ENCODE results near the gene SLC25A52. TPM values are rescaled to one million over a fixed set of nuclear protein-coding genes. Genes with fewer than 3 reads are reported as not detected.

Gene SLC25A52
- total RNA-seq, 1 donor: not detected

DNA sequence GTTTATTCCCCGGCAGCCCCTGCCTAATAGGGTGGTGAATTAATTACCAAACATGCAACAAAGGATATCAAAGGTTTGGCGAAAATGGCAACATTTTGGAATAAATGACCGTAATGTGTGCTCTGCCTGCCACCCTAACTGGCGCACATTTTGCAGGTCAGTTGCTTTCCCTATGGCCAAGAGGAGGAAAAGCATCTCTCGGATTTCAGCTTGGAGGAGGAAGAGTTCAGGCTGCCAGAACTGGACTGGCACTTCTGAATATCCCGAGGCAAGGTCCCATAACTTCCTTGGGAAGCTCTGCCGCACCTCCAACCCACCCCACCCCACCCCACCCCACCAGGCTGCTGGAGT lies 37.1 kb downstream of the SLC25A52 start:
- DNase-seq (ENCODE audit: insufficient read length, low spot score, missing footprints): no peak
- TF ChIP-seq, protein P1, sequence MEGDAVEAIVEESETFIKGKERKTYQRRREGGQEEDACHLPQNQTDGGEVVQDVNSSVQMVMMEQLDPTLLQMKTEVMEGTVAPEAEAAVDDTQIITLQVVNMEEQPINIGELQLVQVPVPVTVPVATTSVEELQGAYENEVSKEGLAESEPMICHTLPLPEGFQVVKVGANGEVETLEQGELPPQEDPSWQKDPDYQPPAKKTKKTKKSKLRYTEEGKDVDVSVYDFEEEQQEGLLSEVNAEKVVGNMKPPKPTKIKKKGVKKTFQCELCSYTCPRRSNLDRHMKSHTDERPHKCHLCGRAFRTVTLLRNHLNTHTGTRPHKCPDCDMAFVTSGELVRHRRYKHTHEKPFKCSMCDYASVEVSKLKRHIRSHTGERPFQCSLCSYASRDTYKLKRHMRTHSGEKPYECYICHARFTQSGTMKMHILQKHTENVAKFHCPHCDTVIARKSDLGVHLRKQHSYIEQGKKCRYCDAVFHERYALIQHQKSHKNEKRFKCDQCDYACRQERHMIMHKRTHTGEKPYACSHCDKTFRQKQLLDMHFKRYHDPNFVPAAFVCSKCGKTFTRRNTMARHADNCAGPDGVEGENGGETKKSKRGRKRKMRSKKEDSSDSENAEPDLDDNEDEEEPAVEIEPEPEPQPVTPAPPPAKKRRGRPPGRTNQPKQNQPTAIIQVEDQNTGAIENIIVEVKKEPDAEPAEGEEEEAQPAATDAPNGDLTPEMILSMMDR (IDR thresholded peaks at IDR 0.05; ENCODE audit: extremely low read depth, low read depth, low read length): no peak
- Histone ChIP-seq H3K4me2 (ENCODE audit: insufficient read depth, low read length) (peak overlapping the region; percentile 86), H4K20me1 (ENCODE audit: insufficient read depth, low read length) (no peaks in the 10 kb centered on the region), H3K79me2 (ENCODE audit: insufficient read depth, low read length) (no peaks in the 10 kb centered on the region), H3K4me1 (ENCODE audit: insufficient read depth, low read length) (peaks cover 4% of the 10 kb centered on the region), H3K27me3 (ENCODE audit: insufficient read depth, low read length) (peaks cover 3% of the 10 kb centered on the region), H3K36me3 (ENCODE audit: insufficient read depth, low read length) (no peaks in the 10 kb centered on the region), H2AFZ (ENCODE audit: low read length) (no peak overlapping the region), H3K4me3 (ENCODE audit: insufficient read depth, low read length) (peak overlapping the region; percentile 74), H3K9me3 (ENCODE audit: low read depth, low read length) (no peaks in the 10 kb centered on the region), H3K27ac (ENCODE audit: low read depth, low read length) (no peak overlapping the region)

- Histone ChIP-seq H3K79me2 (ENCODE audit: insufficient read depth, low read length) (no peaks in the 10 kb centered on the region), H3K36me3 (ENCODE audit: insufficient read depth, low read length) (no peaks in the 10 kb centered on the region), H3K4me3 (ENCODE audit: insufficient read depth, low read length) (no peak overlapping the region), H4K20me1 (ENCODE audit: insufficient read depth, low read length) (no peaks in the 10 kb centered on the region), H3K9me3 (ENCODE audit: low read depth, low read length) (no peaks in the 10 kb centered on the region), H3K27me3 (ENCODE audit: insufficient read depth, low read length) (peaks cover 3% of the 10 kb centered on the region), H3K27ac (ENCODE audit: low read depth, low read length) (no peak overlapping the region), H3K4me1 (ENCODE audit: insufficient read depth, low read length) (peaks cover 4% of the 10 kb centered on the region), H3K4me2 (ENCODE audit: insufficient read depth, low read length) (no peak overlapping the region), H2AFZ (ENCODE audit: low read length) (peak overlapping the region; percentile 39)
- TF ChIP-seq, protein P1 (IDR thresholded peaks at IDR 0.05; ENCODE audit: extremely low read depth, low read depth, low read length): peak; percentile 91
- peak; percentile 86 for DNase-seq (ENCODE audit: insufficient read length, low spot score, missing footprints)
Observed at GRCh38 chr18:31722369-31722957, 38.2 kb downstream of the SLC25A52 start.

- no peak for DNase-seq (ENCODE audit: insufficient read length, low spot score, missing footprints)
- peaks cover 3% of the 10 kb centered on the region for H3K27me3 ChIP-seq (ENCODE audit: insufficient read depth, low read length)
- H3K27ac ChIP-seq (ENCODE audit: low read depth, low read length): no peak overlapping the region
- H3K4me2 ChIP-seq (ENCODE audit: insufficient read depth, low read length): no peak overlapping the region
- H4K20me1 ChIP-seq (ENCODE audit: insufficient read depth, low read length): no peaks in the 10 kb centered on the region
- H3K79me2 ChIP-seq (ENCODE audit: insufficient read depth, low read length): no peaks in the 10 kb centered on the region
- peaks cover 4% of the 10 kb centered on the region for H3K4me1 ChIP-seq (ENCODE audit: insufficient read depth, low read length)
- no peaks in the 10 kb centered on the region for H3K9me3 ChIP-seq (ENCODE audit: low read depth, low read length)
- H3K4me3 ChIP-seq (ENCODE audit: insufficient read depth, low read length): no peak overlapping the region
- TF ChIP-seq, protein P1 (IDR thresholded peaks at IDR 0.05; ENCODE audit: extremely low read depth, low read depth, low read length): no peak
- no peak overlapping the region for H2AFZ ChIP-seq (ENCODE audit: low read length)
- no peaks in the 10 kb centered on the region for H3K36me3 ChIP-seq (ENCODE audit: insufficient read depth, low read length)
Observed at GRCh38 chr18:31721601-31722000, 39.1 kb downstream of the SLC25A52 start.

DNA sequence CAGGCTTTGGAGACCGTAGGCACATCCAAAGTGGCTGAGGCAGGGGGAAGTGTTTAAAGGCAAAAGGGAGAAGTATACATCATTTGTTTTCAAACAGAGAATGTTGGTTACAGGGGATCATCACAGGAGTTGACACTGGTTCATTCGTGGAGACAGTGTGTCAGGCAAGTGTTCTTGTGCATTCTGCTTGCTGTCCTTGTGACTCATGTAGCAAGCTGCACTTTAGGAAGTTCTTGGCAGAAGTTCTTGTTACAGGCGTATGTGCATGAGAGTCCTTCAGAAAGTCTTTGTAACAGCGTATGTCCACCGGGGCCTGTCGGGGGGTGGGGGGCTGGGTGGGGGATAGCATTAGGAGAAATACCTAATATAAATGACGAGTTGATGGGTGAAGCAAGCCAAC lies 39.8 kb downstream of the SLC25A52 start:
- no peak overlapping the region for H3K4me3 ChIP-seq (ENCODE audit: insufficient read depth, low read length)
- H3K27ac ChIP-seq (ENCODE audit: low read depth, low read length): no peak overlapping the region
- H3K36me3 ChIP-seq (ENCODE audit: insufficient read depth, low read length): no peaks in the 10 kb centered on the region
- peaks cover 3% of the 10 kb centered on the region for H3K27me3 ChIP-seq (ENCODE audit: insufficient read depth, low read length)
- no peaks in the 10 kb centered on the region for H4K20me1 ChIP-seq (ENCODE audit: insufficient read depth, low read length)
- H3K79me2 ChIP-seq (ENCODE audit: insufficient read depth, low read length): no peaks in the 10 kb centered on the region
- peaks cover 4% of the 10 kb centered on the region for H3K4me1 ChIP-seq (ENCODE audit: insufficient read depth, low read length)
- no peaks in the 10 kb centered on the region for H3K9me3 ChIP-seq (ENCODE audit: low read depth, low read length)
- DNase-seq (ENCODE audit: insufficient read length, low spot score, missing footprints): no peak
- H3K4me2 ChIP-seq (ENCODE audit: insufficient read depth, low read length): no peak overlapping the region
- TF ChIP-seq, protein P1 (IDR thresholded peaks at IDR 0.05; ENCODE audit: extremely low read depth, low read depth, low read length): no peak
- no peak overlapping the region for H2AFZ ChIP-seq (ENCODE audit: low read length)
